Testis (tissue), 3 donors: ENCODE measurements around the gene SLC22A6. TPM values are rescaled to one million over a fixed set of nuclear protein-coding genes. Genes with fewer than 3 reads are reported as not detected.
A peak's percentile ranks its signal among the peaks of the same experiment; 100 is the strongest.
"Not testable (repeated sequence)": the region's sequence is repeated elsewhere in the genome, so short reads cannot be mapped to it uniquely, and the experiment has no call there.

Experiments used
- DNase-seq: peaks from one replicate; pipeline ENCODE4 v3.0.0-alpha.2; 2019
- H3K27ac ChIP-seq, 2 donors: fragments of 200-600 bp; sonication (generic); one replicate each; pipeline ENCODE4 v1.5.1; 2019
- H3K27me3 ChIP-seq: fragments of 200-600 bp; sonication (generic); one replicate; pipeline ENCODE4 v1.5.1; 2019
- H3K36me3 ChIP-seq: fragments of 200-600 bp; sonication (generic); one replicate; pipeline ENCODE4 v1.5.1; 2017; ENCODE audit warnings: low read depth; ENCODE audit errors: missing control alignments
- H3K4me1 ChIP-seq: fragments of 200-600 bp; sonication (generic); one replicate; pipeline ENCODE4 v1.5.1; 2019
- H3K4me3 ChIP-seq, 2 donors: fragments of 200-600 bp; sonication (generic); one replicate each; pipeline ENCODE4 v1.5.1; 2017 to 2019
- H3K9me3 ChIP-seq: fragments of 200-600 bp; sonication (generic); one replicate; pipeline ENCODE4 v1.5.1; 2017
- POLR2A ChIP-seq: fragments of 450-650 bp; IDR thresholded peaks from one replicate; pipeline ENCODE4 v1.6.1; 2017; ENCODE audit warnings: antibody characterized with exemption, mild to moderate bottlenecking, moderate library complexity
- WGBS, 2 donors: methylation state at CpG; one replicate each; pipeline ENCODE4 v1.1.5; 2018; 5-methylcytosine and 5-hydroxymethylcytosine counted together
- intact Hi-C: fragments of 100-400 bp; cut with DNase I; formaldehyde crosslinking; loops from one replicate; pipeline ENCODE4 v1.15.1; 2023; ENCODE audit warnings: low total_unique reads
- polyA plus RNA-seq: library from polyadenylated mRNA; stranded (reverse); fragments of 350-450 nt; fragmentation: Illumina TruSeq; extraction: RNeasy Lipid Tissue Mini Kit (QIAGEN cat#74804); gene quantifications from one replicate; pipeline ENCODE4 v1.2.3, GENCODE V29; 2014; ENCODE audit warnings: low read depth, low replicate concordance; ENCODE audit not compliant: insufficient read depth
- total RNA-seq, 2 donors: library from RNA; depleted of rRNA; stranded (reverse); fragments of >200 nt; gene quantifications; one replicate each; pipeline ENCODE4 v1.2.3, GENCODE V29; 2016
- TF ChIP-seq, protein P1 (sequence below), 3 experiments: fragments of 450-650 bp in 2 of 3; fragments of 200-600 bp in 1 of 3; sonication (generic) in 1 of 3; IDR thresholded peaks; one replicate each; pipeline ENCODE4 v1.5.1; 2016 to 2019; ENCODE audit warnings: antibody characterized with exemption in 3 of 3, mild to moderate bottlenecking in 2 of 3, moderate library complexity in 1 of 3

Gene SLC22A6
- total and polyA plus RNA-seq, 3 donors from 2014 or later, result not detected

- no peak overlapping the region for H3K27ac ChIP-seq
- no peaks in the 10 kb centered on the region for H3K36me3 ChIP-seq
- 59 to 71% methylated on average over 5 of the region's 5 CpGs for WGBS, 2 donors
- TF ChIP-seq, protein P1, sequence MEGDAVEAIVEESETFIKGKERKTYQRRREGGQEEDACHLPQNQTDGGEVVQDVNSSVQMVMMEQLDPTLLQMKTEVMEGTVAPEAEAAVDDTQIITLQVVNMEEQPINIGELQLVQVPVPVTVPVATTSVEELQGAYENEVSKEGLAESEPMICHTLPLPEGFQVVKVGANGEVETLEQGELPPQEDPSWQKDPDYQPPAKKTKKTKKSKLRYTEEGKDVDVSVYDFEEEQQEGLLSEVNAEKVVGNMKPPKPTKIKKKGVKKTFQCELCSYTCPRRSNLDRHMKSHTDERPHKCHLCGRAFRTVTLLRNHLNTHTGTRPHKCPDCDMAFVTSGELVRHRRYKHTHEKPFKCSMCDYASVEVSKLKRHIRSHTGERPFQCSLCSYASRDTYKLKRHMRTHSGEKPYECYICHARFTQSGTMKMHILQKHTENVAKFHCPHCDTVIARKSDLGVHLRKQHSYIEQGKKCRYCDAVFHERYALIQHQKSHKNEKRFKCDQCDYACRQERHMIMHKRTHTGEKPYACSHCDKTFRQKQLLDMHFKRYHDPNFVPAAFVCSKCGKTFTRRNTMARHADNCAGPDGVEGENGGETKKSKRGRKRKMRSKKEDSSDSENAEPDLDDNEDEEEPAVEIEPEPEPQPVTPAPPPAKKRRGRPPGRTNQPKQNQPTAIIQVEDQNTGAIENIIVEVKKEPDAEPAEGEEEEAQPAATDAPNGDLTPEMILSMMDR (IDR thresholded peaks at IDR 0.05), result no peak
- TF ChIP-seq POLR2A, result no peak
- DNase-seq, result peak; percentile 23
- no peak overlapping the region for H3K4me3 ChIP-seq
- H3K9me3 ChIP-seq, result no peaks in the 10 kb centered on the region
- H3K27me3 ChIP-seq, result no peaks in the 10 kb centered on the region
- intact Hi-C loops, result no loop called here
- no peaks in the 10 kb centered on the region for H3K4me1 ChIP-seq
Measured at GRCh38 chr11:62954478-62954877, 30.3 kb downstream of the SLC22A6 start.

DNA sequence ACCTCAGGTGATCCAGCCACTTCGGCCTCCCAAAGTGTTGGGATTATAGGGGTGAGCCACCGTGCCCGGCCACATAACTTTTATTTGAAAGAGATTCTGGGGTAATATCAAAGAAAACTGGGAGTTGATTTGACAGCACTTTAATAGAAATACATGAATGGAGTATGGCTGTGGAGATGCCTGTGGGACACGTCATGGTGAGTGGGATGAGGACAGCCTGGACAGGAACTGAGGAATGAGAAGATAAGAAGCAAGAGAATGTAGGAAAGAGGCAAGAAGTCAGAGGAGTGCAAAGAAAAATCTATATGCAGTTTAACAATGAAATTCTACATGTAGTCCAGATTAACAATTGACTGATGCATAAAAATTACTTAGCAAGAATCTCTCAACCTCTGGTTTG lies 31.0 kb downstream of the SLC22A6 start:
- DNase-seq, result no peak
- Histone ChIP-seq H3K27me3 (no peaks in the 10 kb centered on the region), H3K27ac (no peak overlapping the region), H3K9me3 (no peaks in the 10 kb centered on the region), H3K4me1 (no peaks in the 10 kb centered on the region), H3K36me3 (no peaks in the 10 kb centered on the region), H3K4me3 (no peak overlapping the region)
- TF ChIP-seq, protein P1 (IDR thresholded peaks at IDR 0.05), result no peak
- no peak for TF ChIP-seq POLR2A
- intact Hi-C loops, result no loop called here
- 75% methylated on average over 4 of the region's 4 CpGs for WGBS, 2 donors

DNA sequence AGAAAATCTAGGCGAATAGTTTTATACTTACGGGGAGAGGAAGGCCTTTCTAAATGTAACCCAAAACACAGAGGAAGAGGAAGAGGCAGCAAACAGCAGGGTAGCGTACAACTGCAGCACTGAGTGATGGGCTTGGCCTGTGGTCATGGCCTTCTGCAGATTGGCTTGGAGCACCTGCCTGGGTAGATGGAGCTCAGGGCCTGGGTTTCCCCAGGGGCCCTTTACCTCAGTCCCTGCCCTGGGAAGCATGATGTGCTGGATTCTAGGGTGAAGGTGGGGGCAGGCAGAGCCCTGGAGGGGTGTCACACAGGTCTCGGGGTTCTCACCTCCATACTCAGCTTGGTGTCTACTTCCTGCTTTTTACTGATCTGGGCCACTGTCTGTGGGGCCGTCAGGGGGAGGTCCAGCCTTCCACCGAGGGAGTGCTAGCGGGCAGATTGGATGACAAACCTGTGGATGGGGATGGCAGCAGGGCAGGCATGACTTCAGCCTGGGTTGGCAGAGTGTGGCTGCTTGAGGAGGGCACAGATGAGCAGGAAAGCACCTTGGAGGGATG lies 35.9 kb downstream of the SLC22A6 start:
- no peak for TF ChIP-seq POLR2A
- TF ChIP-seq, protein P1 (IDR thresholded peaks at IDR 0.05), result no peak
- DNase-seq, result no peak
- Histone ChIP-seq H3K27ac (no peak overlapping the region), H3K4me1 (no peaks in the 10 kb centered on the region), H3K9me3 (no peaks in the 10 kb centered on the region), H3K36me3 (no peaks in the 10 kb centered on the region), H3K27me3 (no peaks in the 10 kb centered on the region), H3K4me3 (no peak overlapping the region)
- 87 to 89% methylated on average over 7 of the region's 7 CpGs for WGBS, 2 donors
- intact Hi-C loops, result no loop called here

DNA sequence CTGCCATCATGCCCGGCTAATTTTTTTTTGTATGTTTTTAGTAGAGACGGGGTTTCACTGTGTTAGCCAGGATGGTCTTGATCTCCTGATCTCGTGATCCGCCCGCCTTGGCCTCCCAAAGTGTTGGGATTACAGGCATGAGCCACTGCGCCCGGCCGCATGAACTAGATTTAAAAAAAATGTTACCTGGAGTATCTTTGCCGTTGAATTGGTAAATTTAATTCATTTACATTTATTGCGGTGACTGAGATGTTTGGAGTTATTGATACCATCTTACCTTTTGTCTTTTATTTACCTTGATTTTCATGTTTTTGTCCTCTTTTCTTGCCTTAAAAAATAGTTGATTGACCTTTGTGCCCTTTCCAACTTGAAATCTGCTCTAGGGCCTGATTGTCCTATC lies 39.2 kb downstream of the SLC22A6 start:
- H3K36me3 ChIP-seq, DNase-seq, H3K27ac ChIP-seq, H3K9me3 ChIP-seq, H3K4me1 ChIP-seq, H3K27me3 ChIP-seq, intact Hi-C loops, H3K4me3 ChIP-seq: not testable (repeated sequence)
- 94 to 95% methylated on average over 10 of the region's 10 CpGs for WGBS, 2 donors

DNA sequence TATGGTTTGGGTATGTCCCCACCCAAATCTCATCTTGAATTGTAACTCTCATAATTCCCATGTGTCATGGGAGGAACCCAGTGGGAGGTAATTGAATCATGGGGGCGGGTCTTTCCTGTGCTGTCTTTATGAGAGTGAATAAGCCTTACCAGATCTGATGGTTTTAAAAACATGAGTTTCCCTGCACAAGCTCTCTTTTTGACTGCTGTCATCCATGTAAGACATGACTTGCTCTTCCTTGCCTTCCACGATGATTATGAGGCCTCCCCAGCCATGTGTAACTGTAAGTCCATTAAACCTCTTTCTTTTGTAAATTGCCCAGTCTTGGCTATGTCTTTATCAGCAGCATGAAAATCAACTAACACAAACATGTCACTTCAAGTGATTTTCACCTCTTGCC lies 47.2 kb downstream of the SLC22A6 start:
- WGBS, 2 donors, result 80 to 83% methylated on average over 2 of the region's 2 CpGs
- H3K27me3 ChIP-seq, H3K27ac ChIP-seq, DNase-seq, intact Hi-C loops, H3K4me1 ChIP-seq, H3K9me3 ChIP-seq, H3K36me3 ChIP-seq, H3K4me3 ChIP-seq: not testable (repeated sequence)

DNA sequence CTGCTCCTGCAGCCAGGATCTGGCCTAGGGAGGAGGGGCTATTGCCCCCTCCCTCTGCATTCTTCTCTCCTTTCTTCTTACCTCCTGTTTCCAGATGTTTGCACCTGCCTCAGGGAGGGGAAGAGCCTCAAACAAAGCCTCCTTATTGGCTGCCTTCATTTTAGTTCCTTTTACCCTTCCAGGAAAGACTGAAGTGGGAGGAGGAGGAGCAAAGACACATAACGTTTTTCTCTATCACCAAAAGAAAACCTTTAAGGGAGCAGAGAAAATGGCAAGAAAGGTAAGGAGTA lies 50.3 kb downstream of the SLC22A6 start:
- Histone ChIP-seq H3K9me3 (no peaks in the 10 kb centered on the region), H3K4me1 (no peaks in the 10 kb centered on the region), H3K36me3 (no peaks in the 10 kb centered on the region), H3K4me3 (no peak overlapping the region), H3K27ac (no peak overlapping the region), H3K27me3 (no peaks in the 10 kb centered on the region)
- intact Hi-C loops, result no loop called here
- DNase-seq, result no peak
- TF ChIP-seq POLR2A, result no peak
- TF ChIP-seq, protein P1 (IDR thresholded peaks at IDR 0.05), result no peak
- 40 to 50% methylated on average over 1 of the region's 1 CpG for WGBS, 2 donors
